Thoracic aorta (tissue), 2 donors: Measurements from ENCODE around the gene TACC2. TPM values are rescaled to one million over a fixed set of nuclear protein-coding genes. Genes with fewer than 3 reads are reported as not detected.
"Not testable (repeated sequence)": the region's sequence is repeated elsewhere in the genome, so short reads cannot be mapped to it uniquely, and the experiment has no call there.

Experiments
- ATAC-seq: fragments of 150-250 bp; one replicate; pipeline ENCODE4 v1.8.0; 2017; ENCODE audit warnings: low read depth; ENCODE audit not compliant: insufficient number of reproducible peaks, low FRiP score
- DNase-seq: peaks from one replicate; pipeline ENCODE4 v3.0.0-alpha.2; 2020; ENCODE audit warnings: low spot score
- H3K27ac ChIP-seq, 2 donors: fragments of 200-600 bp; sonication (generic); 1 replicate in 1 of 2; 2 replicates in 1 of 2; pipeline ENCODE4 v1.5.1; 2016; ENCODE audit warnings: mild to moderate bottlenecking in 2 of 2, moderate library complexity in 2 of 2
- H3K27me3 ChIP-seq: fragments of 200-600 bp; sonication (generic); replicated peaks from 2 replicates; pipeline ENCODE4 v1.6.0; 2016; ENCODE audit warnings: mild to moderate bottlenecking; ENCODE audit not compliant: insufficient read depth
- H3K36me3 ChIP-seq: fragments of 200-600 bp; sonication (generic); one replicate; pipeline ENCODE4 v1.5.1; 2016
- H3K4me1 ChIP-seq, 2 donors: fragments of 200-600 bp; sonication (generic); 1 replicate in 1 of 2; 2 replicates in 1 of 2; pipeline versions ENCODE4 v1.5.1 to v1.6.0; 2016; ENCODE audit warnings: low read depth in 2 of 2, mild to moderate bottlenecking in 1 of 2; ENCODE audit not compliant: control insufficient read depth in 1 of 2
- H3K4me3 ChIP-seq: fragments of 200-600 bp; sonication (generic); 2 replicates; pipeline ENCODE4 v1.5.1; 2016; ENCODE audit warnings: mild to moderate bottlenecking
- H3K9me3 ChIP-seq: fragments of 200-600 bp; sonication (generic); 2 replicates; pipeline ENCODE4 v1.5.1; 2016
- CTCF ChIP-seq: fragments of 200-600 bp; sonication (generic); IDR thresholded peaks from one replicate; pipeline ENCODE4 v1.5.1; 2019; ENCODE audit warnings: antibody characterized with exemption
- total RNA-seq, 2 donors: library from RNA; depleted of rRNA; stranded (reverse); fragments of >200 nt; gene quantifications; one replicate each; pipeline versions ENCODE4 v1.1.0 to v1.2.3, GENCODE V29; 2016

Gene TACC2
- total RNA-seq, 2 donors from 2014 or later: 52.1 to 71.0 TPM

GRCh38 chr10:122019414-122019975 lies 30.5 kb downstream of the TACC2 start:
- H3K9me3 ChIP-seq: no peaks in the 10 kb centered on the region
- H3K4me3 ChIP-seq: peak overlapping the region; percentile 44
- H3K27me3 ChIP-seq: no peaks in the 10 kb centered on the region
- H3K4me1 ChIP-seq: peaks cover 0 to 9% of the 10 kb centered on the region in 2 donors
- ATAC-seq: no peak
- H3K36me3 ChIP-seq: no peaks in the 10 kb centered on the region
- DNase-seq: no peak
- H3K27ac ChIP-seq: peak overlapping the region in 1 of 2 donors; percentile 40
- no peak for TF ChIP-seq CTCF

GRCh38 chr10:122020226-122020625 lies 31.3 kb downstream of the TACC2 start:
- no peak overlapping the region for H3K4me3 ChIP-seq
- no peaks in the 10 kb centered on the region for H3K27me3 ChIP-seq
- H3K4me1 ChIP-seq: peaks cover 0 to 7% of the 10 kb centered on the region in 2 donors
- DNase-seq: no peak
- no peak for ATAC-seq
- H3K9me3 ChIP-seq: no peaks in the 10 kb centered on the region
- H3K27ac ChIP-seq: peak overlapping the region in 1 of 2 donors; percentile 69
- no peak for TF ChIP-seq CTCF
- no peaks in the 10 kb centered on the region for H3K36me3 ChIP-seq

- Histone ChIP-seq H3K4me3 (peak overlapping the region; percentile 63), H3K4me1 (peaks cover 0 to 8% of the 10 kb centered on the region in 2 donors), H3K36me3 (no peaks in the 10 kb centered on the region), H3K27me3 (no peaks in the 10 kb centered on the region), H3K9me3 (no peaks in the 10 kb centered on the region), H3K27ac (peak overlapping the region; percentile 51 to 69)
- ATAC-seq (no peak), DNase-seq (no peak)
- TF ChIP-seq CTCF: no peak
These were observed 32.4 kb downstream of the TACC2 start for GRCh38 chr10:122021379-122021778.

GRCh38 chr10:122021828-122022227 lies 32.9 kb downstream of the TACC2 start:
- no peak for TF ChIP-seq CTCF
- ATAC-seq: no peak
- Histone ChIP-seq H3K9me3 (no peaks in the 10 kb centered on the region), H3K4me1 (peaks cover 0 to 12% of the 10 kb centered on the region in 2 donors), H3K4me3 (peak overlapping the region; percentile 63), H3K36me3 (no peaks in the 10 kb centered on the region), H3K27me3 (no peaks in the 10 kb centered on the region), H3K27ac (peak overlapping the region; percentile 51 to 69)
- DNase-seq: no peak

GRCh38 chr10:122022276-122022675 lies 33.3 kb downstream of the TACC2 start:
- H3K9me3 ChIP-seq: no peaks in the 10 kb centered on the region
- H3K4me3 ChIP-seq: no peak overlapping the region
- no peaks in the 10 kb centered on the region for H3K36me3 ChIP-seq
- H3K27ac ChIP-seq: peak overlapping the region; percentile 1 to 69
- no peak for TF ChIP-seq CTCF
- DNase-seq: no peak
- no peaks in the 10 kb centered on the region for H3K27me3 ChIP-seq
- no peak for ATAC-seq
- H3K4me1 ChIP-seq: peaks cover 0 to 16% of the 10 kb centered on the region in 2 donors

GRCh38 chr10:122023257-122023656 lies 34.3 kb downstream of the TACC2 start:
- not testable (repeated sequence) for H3K27me3 ChIP-seq, DNase-seq, H3K9me3 ChIP-seq, ATAC-seq, H3K36me3 ChIP-seq, H3K4me3 ChIP-seq, H3K27ac ChIP-seq
- H3K4me1 ChIP-seq: peaks cover 0 to 19% of the 10 kb centered on the region in 2 donors
